Measurements from ENCODE around the gene CYP3A7.

DNA sequence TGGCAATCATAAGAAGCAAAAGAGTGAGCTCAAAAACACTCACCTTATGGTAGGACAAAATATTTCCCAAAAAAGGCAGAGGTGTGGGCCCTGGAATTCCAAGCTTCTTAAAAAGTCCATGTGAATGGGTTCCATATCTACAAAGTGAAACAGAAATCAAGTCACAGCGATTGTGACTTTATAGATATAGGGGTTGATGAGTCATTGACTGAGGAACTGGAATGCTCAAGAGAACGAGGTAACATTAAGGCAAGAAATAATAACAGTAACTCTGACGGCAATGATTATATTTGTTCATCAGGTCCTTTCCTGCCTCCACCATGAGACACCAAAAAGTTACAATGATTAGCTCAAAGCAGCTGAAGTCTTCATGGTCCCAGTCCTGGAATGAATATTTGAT, 45.0 kb upstream of the CYP3A7 start:
- TF ChIP-seq, protein P1, sequence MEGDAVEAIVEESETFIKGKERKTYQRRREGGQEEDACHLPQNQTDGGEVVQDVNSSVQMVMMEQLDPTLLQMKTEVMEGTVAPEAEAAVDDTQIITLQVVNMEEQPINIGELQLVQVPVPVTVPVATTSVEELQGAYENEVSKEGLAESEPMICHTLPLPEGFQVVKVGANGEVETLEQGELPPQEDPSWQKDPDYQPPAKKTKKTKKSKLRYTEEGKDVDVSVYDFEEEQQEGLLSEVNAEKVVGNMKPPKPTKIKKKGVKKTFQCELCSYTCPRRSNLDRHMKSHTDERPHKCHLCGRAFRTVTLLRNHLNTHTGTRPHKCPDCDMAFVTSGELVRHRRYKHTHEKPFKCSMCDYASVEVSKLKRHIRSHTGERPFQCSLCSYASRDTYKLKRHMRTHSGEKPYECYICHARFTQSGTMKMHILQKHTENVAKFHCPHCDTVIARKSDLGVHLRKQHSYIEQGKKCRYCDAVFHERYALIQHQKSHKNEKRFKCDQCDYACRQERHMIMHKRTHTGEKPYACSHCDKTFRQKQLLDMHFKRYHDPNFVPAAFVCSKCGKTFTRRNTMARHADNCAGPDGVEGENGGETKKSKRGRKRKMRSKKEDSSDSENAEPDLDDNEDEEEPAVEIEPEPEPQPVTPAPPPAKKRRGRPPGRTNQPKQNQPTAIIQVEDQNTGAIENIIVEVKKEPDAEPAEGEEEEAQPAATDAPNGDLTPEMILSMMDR (IDR thresholded peaks at IDR 0.05; ENCODE audit: low read length) = no peak
- TF ChIP-seq EZH2 (optimal IDR thresholded peaks at IDR 0.05; ENCODE audit: low read depth, low read length) = no peak
